ENCODE results near the gene MRPS26.
A peak's percentile ranks its signal among the peaks of the same experiment; 100 is the strongest.

Gene MRPS26

DNA sequence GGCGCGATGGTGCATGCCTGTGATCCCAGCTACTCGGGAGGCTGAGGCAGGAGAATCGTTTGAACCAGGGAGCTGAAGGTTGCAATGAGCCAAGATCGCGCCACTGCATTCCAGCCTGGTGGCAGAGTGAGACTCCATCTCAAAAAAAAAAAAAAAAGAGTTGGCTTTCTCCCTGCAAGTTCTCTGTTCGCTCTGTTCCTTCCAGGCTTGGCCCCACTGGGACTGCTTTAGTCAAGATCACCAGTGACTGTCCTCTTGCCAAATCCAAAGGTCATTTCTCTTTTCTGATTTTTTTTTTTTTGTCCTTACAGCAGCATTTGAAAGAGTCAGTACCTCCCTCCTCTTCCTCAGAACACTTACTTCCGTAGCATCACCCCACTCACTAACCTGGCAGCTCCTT, 13.2 kb upstream of the MRPS26 start:
- TF ChIP-seq, protein P1, sequence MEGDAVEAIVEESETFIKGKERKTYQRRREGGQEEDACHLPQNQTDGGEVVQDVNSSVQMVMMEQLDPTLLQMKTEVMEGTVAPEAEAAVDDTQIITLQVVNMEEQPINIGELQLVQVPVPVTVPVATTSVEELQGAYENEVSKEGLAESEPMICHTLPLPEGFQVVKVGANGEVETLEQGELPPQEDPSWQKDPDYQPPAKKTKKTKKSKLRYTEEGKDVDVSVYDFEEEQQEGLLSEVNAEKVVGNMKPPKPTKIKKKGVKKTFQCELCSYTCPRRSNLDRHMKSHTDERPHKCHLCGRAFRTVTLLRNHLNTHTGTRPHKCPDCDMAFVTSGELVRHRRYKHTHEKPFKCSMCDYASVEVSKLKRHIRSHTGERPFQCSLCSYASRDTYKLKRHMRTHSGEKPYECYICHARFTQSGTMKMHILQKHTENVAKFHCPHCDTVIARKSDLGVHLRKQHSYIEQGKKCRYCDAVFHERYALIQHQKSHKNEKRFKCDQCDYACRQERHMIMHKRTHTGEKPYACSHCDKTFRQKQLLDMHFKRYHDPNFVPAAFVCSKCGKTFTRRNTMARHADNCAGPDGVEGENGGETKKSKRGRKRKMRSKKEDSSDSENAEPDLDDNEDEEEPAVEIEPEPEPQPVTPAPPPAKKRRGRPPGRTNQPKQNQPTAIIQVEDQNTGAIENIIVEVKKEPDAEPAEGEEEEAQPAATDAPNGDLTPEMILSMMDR (conservative IDR thresholded peaks at IDR 0.05), result no peak
- H3K27ac ChIP-seq, result no peak overlapping the region

- TF ChIP-seq, protein P1 (conservative IDR thresholded peaks at IDR 0.05), result no peak
- peak overlapping the region; percentile 9; the same call in 1 of the 2 replicates for H3K27ac ChIP-seq
Measured at GRCh38 chr20:3037654-3038053, 8.2 kb upstream of the MRPS26 start.

DNA sequence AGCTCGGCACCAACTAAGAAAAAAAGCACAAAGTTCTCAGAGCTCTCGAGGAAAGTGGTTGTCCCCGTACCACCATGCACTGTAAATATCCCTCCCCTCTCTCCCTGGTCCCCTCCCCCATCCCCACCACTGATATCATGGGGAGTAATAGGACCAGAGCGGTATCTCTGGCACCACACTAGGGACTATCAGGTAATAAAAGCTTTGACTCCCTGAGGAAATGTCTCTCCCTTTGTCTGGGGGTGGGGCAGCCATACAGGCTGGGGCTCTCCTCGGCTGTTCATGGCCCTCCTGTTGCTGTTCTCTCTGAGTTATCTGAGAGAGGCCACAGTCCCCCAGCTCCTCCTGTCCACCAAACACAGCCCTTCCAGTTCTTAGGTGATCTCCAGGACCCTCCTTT, 7.4 kb upstream of the MRPS26 start:
- TF ChIP-seq, protein P1 (conservative IDR thresholded peaks at IDR 0.05), result no peak
- H3K27ac ChIP-seq, result peak overlapping the region; percentile 96; the same call in 1 of the 2 replicates

DNA sequence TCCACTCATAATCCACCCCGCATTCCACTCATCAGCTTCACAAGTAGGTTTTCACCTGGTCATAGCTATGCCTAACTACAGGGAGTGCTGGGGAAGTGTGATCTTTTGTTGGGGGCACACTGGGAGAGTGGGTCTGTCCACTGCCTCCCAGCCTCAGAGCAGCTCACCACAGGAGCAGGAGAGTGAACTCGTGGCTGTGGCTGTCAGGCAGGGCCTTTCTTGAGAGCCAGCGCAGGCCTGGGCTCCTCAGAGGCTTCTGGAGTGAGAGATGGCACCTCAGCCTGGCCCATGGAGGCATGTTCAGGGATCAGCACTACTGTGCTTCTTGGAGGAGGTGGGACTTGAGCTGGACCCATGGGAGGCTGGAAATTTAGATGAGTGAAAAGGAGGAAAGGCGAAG, 6.4 kb upstream of the MRPS26 start:
- H3K27ac ChIP-seq, result peak overlapping the region; percentile 96; the same call in 1 of the 2 replicates
- TF ChIP-seq, protein P1 (conservative IDR thresholded peaks at IDR 0.05), result no peak

GRCh38 chr20:3040086-3040485, 5.8 kb upstream of the MRPS26 start:
- peak overlapping the region; percentile 96 for H3K27ac ChIP-seq
- TF ChIP-seq, protein P1 (conservative IDR thresholded peaks at IDR 0.05), result no peak

DNA sequence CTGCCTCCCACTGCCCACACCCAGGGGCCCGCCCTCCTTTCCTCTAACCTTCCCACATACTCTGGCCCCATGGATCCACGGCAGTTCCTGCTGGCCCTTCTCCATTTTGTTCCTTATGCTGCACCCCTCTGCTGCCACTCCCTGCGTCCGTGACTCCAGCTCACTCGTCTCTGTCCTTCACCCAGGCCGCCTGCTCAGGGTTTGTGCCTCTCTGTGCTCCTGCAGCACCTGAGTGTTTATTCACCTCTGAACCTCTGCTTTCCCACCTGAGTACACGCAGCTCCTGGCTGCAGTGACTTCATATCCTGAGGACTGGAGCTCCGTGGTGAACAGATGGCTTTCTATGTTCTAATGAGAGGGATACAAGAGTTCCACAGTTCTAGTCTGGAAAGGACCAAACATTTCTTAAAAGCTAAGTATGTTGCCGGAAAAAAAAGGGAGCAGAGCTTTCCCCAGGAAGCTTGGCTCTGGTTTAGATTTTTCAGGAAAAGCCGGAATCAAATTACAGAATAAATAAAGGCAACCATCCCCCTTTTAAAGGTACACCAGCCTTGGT, 3.9 kb upstream of the MRPS26 start:
- TF ChIP-seq, protein P1 (conservative IDR thresholded peaks at IDR 0.05), result no peak
- peak overlapping the region; percentile 96 for H3K27ac ChIP-seq

GRCh38 chr20:3042625-3043024, 3.2 kb upstream of the MRPS26 start:
- H3K27ac ChIP-seq, result peak overlapping the region; percentile 96
- TF ChIP-seq, protein P1 (conservative IDR thresholded peaks at IDR 0.05), result no peak
